GM10248 (cell line): Measurements from ENCODE around the gene TBC1D19.

ENCODE experiments used
- CTCF ChIA-PET: fragments of 300-600 bp; sonication (Branson Sonifier 250); formaldehyde crosslinking; extraction: SDS; loops from one replicate; lab custom pipeline; 2021; ENCODE audit warnings: antibody characterized with exemption; lab: Yijun Ruan, JAX
- POLR2A ChIA-PET: fragments of 350-650 bp; sonication (Branson Sonifier 250); formaldehyde crosslinking; extraction: SDS; loops from one replicate; lab custom pipeline; 2020; ENCODE audit warnings: antibody characterized with exemption; lab: Yijun Ruan, JAX
- DNase-seq: peaks from one replicate; pipeline ENCODE4 v3.0.0; 2012; ENCODE audit errors: extremely low spot score
- CTCF ChIP-seq: IDR thresholded peaks from 2 replicates; pipeline ENCODE4 v1.5.1; 2012; ENCODE audit warnings: mild to moderate bottlenecking, low read depth; ENCODE audit errors: extremely low read depth, missing control alignments, control extremely low read depth

Gene TBC1D19

DNA sequence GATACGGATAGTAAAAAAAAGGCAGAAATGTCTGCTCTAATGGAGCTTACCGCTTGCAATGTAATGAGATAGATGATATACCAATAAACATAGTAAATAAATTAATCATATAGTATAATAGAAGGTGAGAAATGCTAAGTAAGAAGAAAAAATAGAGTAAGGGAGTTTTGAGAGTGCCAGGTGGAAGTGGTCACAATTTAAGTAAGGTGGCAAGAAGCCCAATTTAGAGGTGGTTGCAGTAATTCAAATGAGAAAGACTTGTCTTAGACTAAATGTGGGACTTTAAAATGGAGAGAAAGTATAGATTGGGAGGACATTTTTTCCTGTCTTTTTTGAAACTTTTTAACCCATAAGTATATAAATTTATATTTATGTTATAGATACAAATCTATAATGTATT, 26.0 kb downstream of the TBC1D19 start:
- no peak for TF ChIP-seq CTCF
- no peak for DNase-seq
- POLR2A ChIA-PET, result no interaction called here
- CTCF ChIA-PET, result interaction anchor here (0.9 to 1.7 kb wide), 3 partner anchors 9 to 76 kb away, joined by 3 read pairs; no protein-coding TSS in a partner anchor

GRCh38 chr4:26611372-26611771, 27.5 kb downstream of the TBC1D19 start:
- no peak for TF ChIP-seq CTCF
- ChIA-PET CTCF (no interaction called here), POLR2A (no interaction called here)
- no peak for DNase-seq

DNA sequence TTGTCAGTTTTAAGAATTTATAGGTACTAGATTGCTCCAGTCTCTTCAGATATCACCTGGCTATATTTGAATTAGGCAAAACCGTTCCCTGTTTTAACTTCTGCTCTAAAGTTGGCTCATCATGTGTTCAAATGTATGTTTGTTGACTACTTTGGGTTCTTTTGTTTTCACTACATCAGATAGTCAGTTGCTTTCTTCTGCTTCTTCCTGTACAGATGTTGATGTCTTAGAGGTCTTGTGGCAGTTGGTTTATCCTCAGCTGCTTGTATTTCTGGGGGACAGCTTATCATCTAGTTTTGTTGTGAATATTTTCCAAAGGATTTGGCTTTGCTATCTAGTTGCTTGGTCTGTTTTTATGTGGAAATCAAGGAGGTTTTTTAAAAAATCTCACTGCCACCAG, 28.0 kb downstream of the TBC1D19 start:
- TF ChIP-seq CTCF, result no peak
- DNase-seq, result no peak
- ChIA-PET CTCF (no interaction called here), POLR2A (no interaction called here)

DNA sequence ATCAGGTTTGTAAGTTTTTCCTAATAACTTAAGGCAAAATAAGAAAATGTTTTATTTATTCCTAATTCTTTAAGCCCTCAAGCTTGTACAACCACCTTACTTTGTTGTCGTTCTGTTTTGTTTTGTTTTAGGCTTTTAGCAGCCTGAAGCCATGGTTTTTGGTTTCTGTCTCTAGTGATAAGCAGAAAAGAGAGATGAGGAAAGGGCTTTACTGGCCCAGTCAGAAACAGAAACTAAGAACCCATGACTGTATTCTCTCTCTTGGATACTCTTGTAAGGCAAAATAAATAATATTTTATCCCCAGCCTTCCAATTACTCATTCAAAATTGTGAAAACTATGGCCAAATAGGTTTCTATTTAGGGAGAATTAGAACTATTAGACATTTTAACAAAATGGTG, 29.4 kb downstream of the TBC1D19 start:
- TF ChIP-seq CTCF, result no peak
- no peak for DNase-seq
- CTCF ChIA-PET, result no interaction called here
- POLR2A ChIA-PET, result no interaction called here

DNA sequence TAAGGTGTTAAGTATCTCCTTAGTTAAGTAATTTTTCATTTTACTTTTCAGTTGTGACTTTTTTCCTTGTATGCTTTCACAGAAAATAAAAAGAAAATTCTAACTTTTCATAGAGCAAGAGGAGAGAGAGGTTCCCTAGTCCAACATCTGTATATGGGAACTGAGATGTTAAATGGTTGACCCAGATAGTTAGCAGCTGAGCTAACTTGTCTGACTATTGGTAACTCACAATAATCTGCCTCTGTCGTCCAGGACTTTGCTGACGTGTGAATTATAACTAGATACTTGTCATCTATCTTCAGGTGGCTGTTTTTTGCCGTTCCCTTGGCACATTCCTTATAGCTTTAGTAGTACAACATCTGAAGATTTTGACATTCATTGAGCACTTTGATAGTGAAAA, 29.9 kb downstream of the TBC1D19 start:
- TF ChIP-seq CTCF, result no peak
- no peak for DNase-seq
- POLR2A ChIA-PET, result no interaction called here
- CTCF ChIA-PET, result interaction anchor here (0.9 to 1.0 kb wide), 2 partner anchors 11 to 397 kb away, joined by 3 read pairs; no protein-coding TSS in a partner anchor

DNA sequence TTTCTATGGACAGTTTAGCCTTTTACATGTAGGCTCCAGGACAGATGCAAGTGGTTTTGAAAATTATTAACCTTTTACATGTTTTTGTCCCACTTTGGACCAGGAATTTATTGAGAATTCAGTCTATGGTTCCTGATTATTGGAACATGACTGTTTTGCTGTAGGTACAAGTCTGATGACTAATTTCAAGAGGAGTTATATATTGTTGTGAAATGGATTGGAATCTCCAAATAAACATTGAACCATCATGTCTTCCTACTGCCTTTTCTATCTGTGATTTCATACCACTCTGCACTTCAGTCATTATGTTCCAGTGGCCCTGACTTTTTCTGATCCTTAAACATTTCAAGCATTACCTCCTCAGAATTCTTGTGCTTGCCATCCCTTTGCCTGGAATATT, 35.9 kb downstream of the TBC1D19 start:
- TF ChIP-seq CTCF, result no peak
- CTCF ChIA-PET, result no interaction called here
- DNase-seq, result no peak
- POLR2A ChIA-PET, result no interaction called here

DNA sequence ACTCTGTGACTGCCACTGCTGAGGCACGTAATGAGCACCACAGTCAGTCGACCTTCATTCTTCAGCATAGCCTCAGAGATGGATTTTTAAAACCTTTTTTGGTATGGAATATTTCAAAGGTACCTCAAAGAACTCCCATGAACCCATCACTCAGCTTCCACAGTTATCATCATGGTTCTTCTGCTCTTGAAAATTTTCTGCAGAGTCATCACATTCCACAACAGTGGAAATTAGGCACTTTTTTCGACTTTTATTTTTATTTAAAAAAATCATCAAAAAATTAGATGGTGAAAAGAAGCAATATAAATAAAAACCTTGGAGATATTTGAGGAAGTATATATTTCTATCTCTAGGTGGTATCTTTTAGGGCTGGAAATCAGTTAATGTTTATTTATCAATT, 37.5 kb downstream of the TBC1D19 start:
- ChIA-PET POLR2A (no interaction called here), CTCF (no interaction called here)
- TF ChIP-seq CTCF, result no peak
- no peak for DNase-seq
